ENCODE data around the gene AGTRAP.

AGTRAP gene

DNA sequence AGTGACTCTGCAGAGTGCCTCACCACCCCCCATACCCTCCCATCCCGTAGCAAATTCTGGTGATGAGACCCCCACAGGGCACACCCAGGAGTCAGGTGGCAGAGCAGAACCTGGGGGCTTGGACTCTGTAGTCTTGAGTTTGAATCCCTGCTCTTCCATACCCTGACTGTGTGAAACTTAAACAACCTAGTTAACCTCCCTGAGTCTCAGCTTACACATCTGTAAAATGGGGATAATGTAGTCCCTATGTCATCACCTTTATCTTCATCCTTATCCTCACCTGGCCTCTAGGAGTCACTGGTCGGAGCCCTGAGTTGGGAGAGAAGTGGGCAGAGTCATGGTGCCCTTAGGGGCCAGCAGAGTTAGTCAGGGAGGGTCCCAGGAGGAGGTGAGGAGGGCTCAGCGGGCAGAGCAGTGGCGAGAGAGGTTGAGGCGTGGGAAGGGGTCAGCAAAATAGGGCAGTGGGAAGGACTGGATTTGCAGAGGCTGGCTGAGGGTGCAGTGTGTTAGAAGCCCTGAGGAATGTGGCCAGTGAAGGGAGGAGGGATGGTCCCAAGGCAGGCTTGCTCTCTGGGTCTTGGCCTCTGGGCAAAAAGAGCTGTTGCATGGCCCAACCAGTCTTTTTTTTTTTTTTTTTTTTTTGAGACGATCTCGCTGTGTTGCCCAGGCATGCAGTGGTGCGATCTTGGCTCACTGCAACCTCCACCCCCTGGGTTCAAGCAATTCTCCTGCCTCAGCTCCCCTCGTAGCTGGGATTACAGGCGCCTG, 44.6 kb downstream of the AGTRAP start:
- H3K4me3 ChIP-seq (ENCODE audit: low read depth, low read length): no peak overlapping the region
- DNase-seq (ENCODE audit: low read depth): no peak
- no peak for TF ChIP-seq POLR2A (IDR thresholded peaks at IDR 0.05; ENCODE audit: extremely low read depth, insufficient read length)
- TF ChIP-seq, protein P1, sequence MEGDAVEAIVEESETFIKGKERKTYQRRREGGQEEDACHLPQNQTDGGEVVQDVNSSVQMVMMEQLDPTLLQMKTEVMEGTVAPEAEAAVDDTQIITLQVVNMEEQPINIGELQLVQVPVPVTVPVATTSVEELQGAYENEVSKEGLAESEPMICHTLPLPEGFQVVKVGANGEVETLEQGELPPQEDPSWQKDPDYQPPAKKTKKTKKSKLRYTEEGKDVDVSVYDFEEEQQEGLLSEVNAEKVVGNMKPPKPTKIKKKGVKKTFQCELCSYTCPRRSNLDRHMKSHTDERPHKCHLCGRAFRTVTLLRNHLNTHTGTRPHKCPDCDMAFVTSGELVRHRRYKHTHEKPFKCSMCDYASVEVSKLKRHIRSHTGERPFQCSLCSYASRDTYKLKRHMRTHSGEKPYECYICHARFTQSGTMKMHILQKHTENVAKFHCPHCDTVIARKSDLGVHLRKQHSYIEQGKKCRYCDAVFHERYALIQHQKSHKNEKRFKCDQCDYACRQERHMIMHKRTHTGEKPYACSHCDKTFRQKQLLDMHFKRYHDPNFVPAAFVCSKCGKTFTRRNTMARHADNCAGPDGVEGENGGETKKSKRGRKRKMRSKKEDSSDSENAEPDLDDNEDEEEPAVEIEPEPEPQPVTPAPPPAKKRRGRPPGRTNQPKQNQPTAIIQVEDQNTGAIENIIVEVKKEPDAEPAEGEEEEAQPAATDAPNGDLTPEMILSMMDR (IDR thresholded peaks at IDR 0.05; ENCODE audit: low read depth, low read length): no peak
- TF ChIP-seq MYC (IDR thresholded peaks at IDR 0.05; ENCODE audit: low read depth, low read length): no peak
- TF ChIP-seq, protein P2, sequence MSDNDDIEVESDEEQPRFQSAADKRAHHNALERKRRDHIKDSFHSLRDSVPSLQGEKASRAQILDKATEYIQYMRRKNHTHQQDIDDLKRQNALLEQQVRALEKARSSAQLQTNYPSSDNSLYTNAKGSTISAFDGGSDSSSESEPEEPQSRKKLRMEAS (IDR thresholded peaks at IDR 0.05; ENCODE audit: low read depth, low read length): no peak

DNA sequence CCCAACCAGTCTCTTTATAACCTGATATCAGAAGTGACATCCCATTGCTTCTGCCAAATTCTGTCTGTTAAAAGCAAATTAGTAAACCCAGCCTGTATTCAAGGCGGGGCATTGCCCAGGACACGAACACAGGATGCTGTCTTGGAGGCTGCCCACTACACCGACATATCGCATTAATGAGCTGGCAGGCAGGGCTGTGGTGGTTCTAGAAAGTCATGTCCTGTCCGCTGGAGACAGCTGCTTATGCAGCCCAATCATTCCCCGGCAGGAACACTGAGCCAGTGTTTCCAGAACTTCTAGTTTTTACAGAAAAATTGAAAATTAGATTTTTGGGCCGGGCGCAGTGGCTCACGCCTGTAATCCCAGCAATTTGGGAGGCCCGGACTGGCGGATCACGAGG, 45.4 kb downstream of the AGTRAP start:
- DNase-seq (ENCODE audit: low read depth): no peak
- no peak overlapping the region for H3K4me3 ChIP-seq (ENCODE audit: low read depth, low read length)
- TF ChIP-seq MYC (IDR thresholded peaks at IDR 0.05; ENCODE audit: low read depth, low read length): no peak
- no peak for TF ChIP-seq POLR2A (IDR thresholded peaks at IDR 0.05; ENCODE audit: extremely low read depth, insufficient read length)
- TF ChIP-seq, protein P1 (IDR thresholded peaks at IDR 0.05; ENCODE audit: low read depth, low read length): no peak
- TF ChIP-seq, protein P2 (IDR thresholded peaks at IDR 0.05; ENCODE audit: low read depth, low read length): no peak

DNA sequence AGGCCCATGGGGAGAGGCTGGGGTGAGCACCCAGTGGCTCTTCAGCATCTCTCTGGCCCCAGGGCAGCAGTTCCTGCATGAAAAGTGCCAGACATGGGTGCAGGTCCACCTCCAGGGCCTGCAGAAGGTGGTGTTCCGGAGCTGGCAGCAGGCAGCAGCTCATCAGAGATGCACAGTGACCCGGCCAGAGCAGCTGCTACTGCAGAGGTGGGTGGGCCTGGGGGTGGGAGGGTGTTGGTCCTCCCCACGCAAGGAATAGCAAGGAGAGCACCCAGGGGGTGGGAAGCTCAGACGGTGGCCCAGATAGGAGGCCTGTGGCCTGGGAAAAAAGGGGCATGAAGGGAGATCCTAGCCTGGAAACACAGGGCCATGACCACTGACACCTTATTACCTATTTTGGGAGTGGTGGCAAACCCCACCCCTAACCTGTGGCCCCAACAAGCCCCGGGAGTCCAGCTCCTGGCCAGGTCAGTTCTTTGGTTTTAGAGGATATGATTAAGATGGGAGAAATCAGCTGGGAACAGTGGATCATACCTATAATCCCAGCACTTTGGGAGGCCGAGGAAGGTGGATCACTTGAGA, 46.3 kb downstream of the AGTRAP start:
- TF ChIP-seq, protein P2 (IDR thresholded peaks at IDR 0.05; ENCODE audit: low read depth, low read length): no peak
- TF ChIP-seq, protein P1 (IDR thresholded peaks at IDR 0.05; ENCODE audit: low read depth, low read length): no peak
- TF ChIP-seq POLR2A (IDR thresholded peaks at IDR 0.05; ENCODE audit: extremely low read depth, insufficient read length) (no peak), MYC (IDR thresholded peaks at IDR 0.05; ENCODE audit: low read depth, low read length) (no peak)
- no peak for DNase-seq (ENCODE audit: low read depth)
- no peak overlapping the region for H3K4me3 ChIP-seq (ENCODE audit: low read depth, low read length)

DNA sequence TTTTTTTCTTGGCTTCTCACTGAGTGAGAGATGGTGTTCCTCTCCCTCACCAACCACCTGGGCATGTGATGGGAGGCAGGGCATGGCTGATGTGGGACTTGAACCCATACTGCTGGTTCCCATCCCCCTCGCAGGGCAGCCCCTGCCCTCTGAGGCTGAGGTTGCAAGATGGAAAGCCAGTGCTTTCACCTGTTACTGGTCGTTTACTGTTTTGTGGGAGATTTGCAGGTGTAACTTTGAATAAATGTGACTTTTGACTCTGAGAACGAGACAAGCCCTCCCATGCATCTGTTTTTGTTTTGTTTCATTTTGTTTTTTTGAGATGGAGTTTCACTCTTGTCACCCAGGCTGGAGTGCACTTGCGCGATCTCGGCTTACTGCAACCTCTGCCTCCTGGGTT, 47.6 kb downstream of the AGTRAP start:
- no peak overlapping the region for H3K4me3 ChIP-seq (ENCODE audit: low read depth, low read length)
- no peak for TF ChIP-seq MYC (IDR thresholded peaks at IDR 0.05; ENCODE audit: low read depth, low read length)
- TF ChIP-seq, protein P2 (IDR thresholded peaks at IDR 0.05; ENCODE audit: low read depth, low read length): no peak
- TF ChIP-seq POLR2A (IDR thresholded peaks at IDR 0.05; ENCODE audit: extremely low read depth, insufficient read length): no peak
- TF ChIP-seq, protein P1 (IDR thresholded peaks at IDR 0.05; ENCODE audit: low read depth, low read length): no peak

DNA sequence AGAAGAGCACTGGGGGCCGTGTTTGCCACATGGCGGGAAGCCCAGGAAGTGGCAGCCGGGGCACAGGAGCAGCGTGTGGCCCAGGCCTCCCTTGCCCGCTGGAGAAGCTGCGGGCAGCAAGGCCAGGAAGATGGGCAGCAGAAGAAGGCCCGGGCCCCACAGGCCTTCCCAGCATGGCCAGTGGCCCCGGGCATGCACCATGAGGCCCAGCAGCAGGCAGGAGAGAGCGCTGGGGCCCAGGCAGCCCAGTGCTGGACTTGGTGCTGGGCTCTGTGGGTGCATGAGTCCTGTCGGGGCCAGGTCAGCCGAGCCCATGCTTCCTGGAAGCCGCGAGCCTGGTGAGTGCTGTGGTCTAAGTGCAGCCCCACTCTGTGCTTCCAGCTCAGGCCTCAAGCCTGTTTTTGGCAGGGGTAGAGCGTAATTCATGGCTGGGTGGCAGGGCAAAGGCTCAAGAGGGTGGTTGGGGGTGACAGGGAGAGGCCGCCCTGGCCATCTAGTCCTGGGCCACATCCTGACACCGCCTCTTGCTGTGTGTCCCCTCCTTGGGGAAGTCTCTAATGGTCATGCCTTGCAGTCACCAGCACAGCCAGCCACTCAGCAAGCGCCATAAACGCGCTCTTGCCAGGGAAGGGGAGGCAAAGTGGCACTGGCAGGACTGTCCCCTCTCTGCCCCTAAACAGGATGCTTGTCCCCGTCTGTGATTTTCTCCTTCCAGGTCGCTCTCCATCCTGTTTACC, 48.5 kb downstream of the AGTRAP start:
- DNase-seq (ENCODE audit: low read depth): no peak
- TF ChIP-seq, protein P1 (IDR thresholded peaks at IDR 0.05; ENCODE audit: low read depth, low read length): no peak
- TF ChIP-seq POLR2A (IDR thresholded peaks at IDR 0.05; ENCODE audit: extremely low read depth, insufficient read length) (no peak), MYC (IDR thresholded peaks at IDR 0.05; ENCODE audit: low read depth, low read length) (no peak)
- TF ChIP-seq, protein P2 (IDR thresholded peaks at IDR 0.05; ENCODE audit: low read depth, low read length): no peak
- no peak overlapping the region for H3K4me3 ChIP-seq (ENCODE audit: low read depth, low read length)

More for the DNA sequence above, 47.6 kb downstream of the AGTRAP start:
- no peak for DNase-seq (ENCODE audit: low read depth)
